Lower lobe of right lung (tissue), 2 donors: ENCODE results near the gene OR4F29. TPM values are rescaled to one million over a fixed set of nuclear protein-coding genes. Genes with fewer than 3 reads are reported as not detected.
"Not testable (repeated sequence)": the region's sequence is repeated elsewhere in the genome, so short reads cannot be mapped to it uniquely, and the experiment has no call there.

Experiments
- ATAC-seq, 2 donors: fragments of 200-7000 bp; cut with Tn5 transposase; one replicate each; pipeline ENCODE4 v1.9.1; 2020 to 2022; ENCODE audit warnings: mild to moderate bottlenecking in 2 of 2, moderate library complexity in 2 of 2
- DNase-seq: peaks from one replicate; pipeline ENCODE4 v3.0.0-alpha.2; 2020
- H3K27ac ChIP-seq: fragments of 200-600 bp; one replicate; pipeline ENCODE4 v1.8.0; 2022
- H3K27me3 ChIP-seq: fragments of 200-600 bp; one replicate; pipeline ENCODE4 v1.8.0; 2022; ENCODE audit warnings: low read depth
- H3K36me3 ChIP-seq: fragments of 200-600 bp; one replicate; pipeline ENCODE4 v1.8.0; 2022; ENCODE audit warnings: mild to moderate bottlenecking
- H3K4me1 ChIP-seq: fragments of 200-600 bp; one replicate; pipeline ENCODE4 v1.8.0; 2022
- H3K4me3 ChIP-seq: fragments of 200-600 bp; one replicate; pipeline ENCODE4 v1.8.0; 2022; ENCODE audit warnings: mild to moderate bottlenecking
- H3K9me3 ChIP-seq: fragments of 200-600 bp; one replicate; pipeline ENCODE4 v1.8.0; 2022
- intact Hi-C: fragments of 100-400 bp; cut with DNase I; formaldehyde crosslinking; loops from one replicate; pipeline ENCODE4 v1.11.0; 2022
- long read RNA-seq: library from polyadenylated mRNA; unstranded; transcript quantifications from one replicate; pipeline ENCODE4 v2.0.0, GENCODE V29; 2021
- total RNA-seq: library from RNA; stranded (reverse); fragmentation: NEBNext Ultra II Directional; extraction: Animal tissue kit (Norgen Biotek cat#: 25700); gene quantifications from one replicate; pipeline ENCODE4 v1.2.1, GENCODE V29; 2021
- donor health status: DM: no; HTN: yes; CAD: no; lungs with severe emphysema.

Gene OR4F29, protein sequence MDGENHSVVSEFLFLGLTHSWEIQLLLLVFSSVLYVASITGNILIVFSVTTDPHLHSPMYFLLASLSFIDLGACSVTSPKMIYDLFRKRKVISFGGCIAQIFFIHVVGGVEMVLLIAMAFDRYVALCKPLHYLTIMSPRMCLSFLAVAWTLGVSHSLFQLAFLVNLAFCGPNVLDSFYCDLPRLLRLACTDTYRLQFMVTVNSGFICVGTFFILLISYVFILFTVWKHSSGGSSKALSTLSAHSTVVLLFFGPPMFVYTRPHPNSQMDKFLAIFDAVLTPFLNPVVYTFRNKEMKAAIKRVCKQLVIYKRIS
- not detected for total RNA-seq
- long read RNA-seq = 0 reads

- DNase-seq, ATAC-seq, H3K4me3 ChIP-seq, H3K9me3 ChIP-seq, H3K27ac ChIP-seq, intact Hi-C loops, H3K27me3 ChIP-seq, H3K36me3 ChIP-seq, H3K4me1 ChIP-seq: not testable (repeated sequence)
Observed at GRCh38 chr1:451578-451977, at the start of gene OR4F29. Gene OR4F29 (minus strand): TSS chr1:451678. CDS start chr1:451678, 0 bp downstream.

Other genes with a start within 250 kb of the OR4F29 start
- not detected for gene OR4F16, start 235.0 kb upstream of the OR4F29 start, total RNA-seq